HG02571 (cell line): ENCODE data around the gene CSF1R.
"Not testable (repeated sequence)": the region's sequence is repeated elsewhere in the genome, so short reads cannot be mapped to it uniquely, and the experiment has no call there.

Source experiments
- ATAC-seq: cut with Tn5 transposase; IDR thresholded peaks from one replicate; pipeline ENCODE4 v1.9.1; 2021; ENCODE audit warnings: mild to moderate bottlenecking, moderate library complexity; ENCODE audit not compliant: unreplicated experiment

CSF1R gene

GRCh38 chr5:150057511-150057910 lies 28.8 kb downstream of the CSF1R start:
- no peak for ATAC-seq

GRCh38 chr5:150057052-150057451 lies 29.3 kb downstream of the CSF1R start:
- no peak for ATAC-seq

- no peak for ATAC-seq
These were observed 30.3 kb downstream of the CSF1R start for GRCh38 chr5:150056075-150056443.

GRCh38 chr5:150055326-150056074 lies 30.9 kb downstream of the CSF1R start:
- no peak for ATAC-seq

- no peak for ATAC-seq
These were observed 31.8 kb downstream of the CSF1R start for GRCh38 chr5:150054569-150054968.

- ATAC-seq: no peak
These were observed 32.5 kb downstream of the CSF1R start for GRCh38 chr5:150053713-150054392.

GRCh38 chr5:150052956-150053712 lies 33.2 kb downstream of the CSF1R start:
- no peak for ATAC-seq

GRCh38 chr5:150052226-150052955 lies 34.0 kb downstream of the CSF1R start:
- ATAC-seq: no peak

- ATAC-seq: no peak
These were observed 34.6 kb downstream of the CSF1R start for GRCh38 chr5:150051657-150052195.

GRCh38 chr5:150050172-150050811 lies 36.1 kb downstream of the CSF1R start:
- ATAC-seq: not testable (repeated sequence)

- no peak for ATAC-seq
These were observed 40.3 kb downstream of the CSF1R start for GRCh38 chr5:150046031-150046430.

GRCh38 chr5:150045549-150045948 lies 40.8 kb downstream of the CSF1R start:
- ATAC-seq: no peak

- ATAC-seq: no peak
These were observed 41.6 kb downstream of the CSF1R start for GRCh38 chr5:150044712-150045111.

GRCh38 chr5:150044329-150044681 lies 42.0 kb downstream of the CSF1R start:
- ATAC-seq: no peak

GRCh38 chr5:150043657-150044328 lies 42.6 kb downstream of the CSF1R start:
- ATAC-seq: no peak

- ATAC-seq: no peak
These were observed 43.9 kb downstream of the CSF1R start for GRCh38 chr5:150042459-150042858.

- no peak for ATAC-seq
These were observed 47.8 kb downstream of the CSF1R start for GRCh38 chr5:150038547-150038946.

- no peak for ATAC-seq
These were observed 49.8 kb downstream of the CSF1R start for GRCh38 chr5:150036513-150036912.

GRCh38 chr5:150035139-150035895 lies 51.0 kb downstream of the CSF1R start:
- peak; percentile 77 for ATAC-seq
